Endothelial cell of umbilical vein (primary cell): ENCODE results near the gene NGRN. TPM values are rescaled to one million over a fixed set of nuclear protein-coding genes. Genes with fewer than 3 reads are reported as not detected.
"Not testable (repeated sequence)": the region's sequence is repeated elsewhere in the genome, so short reads cannot be mapped to it uniquely, and the experiment has no call there.

Source experiments
- BruUV-seq: library from RNA; stranded (reverse); fragments of 400-500 nt; replicated peaks from 2 replicates; lab custom pipeline; 2021; lab: Mats Ljungman, UMichigan
- CTCF ChIA-PET: fragments of 300-600, 350-600 bp; sonication (Branson Sonifier 250); formaldehyde crosslinking; loops from one replicate; lab custom pipeline; 2021; ENCODE audit warnings: antibody characterized with exemption, inconsistent platforms; lab: Charles Lee
- POLR2A ChIA-PET: fragments of 300-600, 350-600 bp; sonication (Branson Sonifier 250); formaldehyde crosslinking; loops from one replicate; lab custom pipeline; 2021; ENCODE audit warnings: antibody characterized with exemption, inconsistent platforms; lab: Charles Lee
- DNase-seq: peaks from one replicate; pipeline ENCODE4 v3.0.0-alpha.2; 2011; ENCODE audit warnings: low read depth, low spot score
- FAIRE-seq: peaks from 2 replicates; lab custom pipeline; 2011; peaks lifted over from hg19 to GRCh38; lab: Jason Lieb, UNC
- H2AFZ ChIP-seq: 2 replicates; pipeline ENCODE4 v1.6.0; 2012; ENCODE audit warnings: low read depth, low read length, control low read depth, inconsistent platforms
- H3K27ac ChIP-seq: 2 replicates; pipeline ENCODE4 v1.5.1; 2011; ENCODE audit warnings: low read depth, mild to moderate bottlenecking, control low read depth, low read length, moderate library complexity; ENCODE audit not compliant: insufficient read depth
- H3K27me3 ChIP-seq, 2 experiments: 2 replicates each; pipeline versions ENCODE4 v1.6.0 to v1.6.1; 2011; ENCODE audit warnings: low read length in 2 of 2, mixed read lengths in 1 of 2; ENCODE audit not compliant: control insufficient read depth in 2 of 2, insufficient read depth in 2 of 2
- H3K36me3 ChIP-seq, 2 experiments: 2 replicates in 1 of 2; 3 replicates in 1 of 2; pipeline ENCODE4 v1.5.1; 2011; ENCODE audit warnings: low read length in 2 of 2, mild to moderate bottlenecking in 1 of 2, moderate library complexity in 1 of 2; ENCODE audit not compliant: control insufficient read depth in 2 of 2, insufficient read depth in 2 of 2; ENCODE audit errors: extremely low read depth in 1 of 2
- H3K4me1 ChIP-seq: 3 replicates; pipeline ENCODE4 v1.5.1; 2011; ENCODE audit warnings: mild to moderate bottlenecking, low read length; ENCODE audit not compliant: control insufficient read depth, insufficient read depth; ENCODE audit errors: extremely low read depth
- H3K4me2 ChIP-seq: 2 replicates; pipeline ENCODE4 v1.6.1; 2011; ENCODE audit warnings: low read length, control low read depth, mixed read lengths; ENCODE audit not compliant: insufficient read depth
- H3K4me3 ChIP-seq, 3 experiments: fragments of 200-600 bp in 1 of 3; sonication (generic), shearing (Covaris generic) in 1 of 3; replicated peaks in 1 of 3; 2 replicates each; pipeline ENCODE4 v1.5.1; 2011 to 2016; ENCODE audit warnings: control low read depth in 3 of 3, low read length in 3 of 3, mild to moderate bottlenecking in 2 of 3, inconsistent platforms in 1 of 3, low read depth in 1 of 3, moderate library complexity in 1 of 3; ENCODE audit not compliant: insufficient read depth in 1 of 3
- H3K79me2 ChIP-seq: 2 replicates; pipeline ENCODE4 v1.6.0; 2012; ENCODE audit warnings: low read length, inconsistent platforms; ENCODE audit not compliant: control insufficient read depth, insufficient read depth
- H3K9ac ChIP-seq: replicated peaks from 2 replicates; pipeline ENCODE3; 2011; ENCODE audit warnings: low read length, control low read depth; ENCODE audit not compliant: insufficient read depth; ENCODE audit errors: extremely low read depth
- H3K9me1 ChIP-seq: replicated peaks from 3 replicates; pipeline ENCODE4 v1.6.0; 2011; ENCODE audit warnings: mild to moderate bottlenecking, low read length; ENCODE audit not compliant: control insufficient read depth, insufficient read depth; ENCODE audit errors: extremely low read depth
- H3K9me3 ChIP-seq: replicated peaks from 2 replicates; pipeline ENCODE4 v1.5.1; 2012; ENCODE audit warnings: low read length, inconsistent platforms; ENCODE audit not compliant: control insufficient read depth, insufficient read depth
- H4K20me1 ChIP-seq: replicated peaks from 2 replicates; pipeline ENCODE3; 2011; ENCODE audit warnings: mild to moderate bottlenecking, low read length; ENCODE audit not compliant: control insufficient read depth, insufficient read depth; ENCODE audit errors: extremely low read depth
- dilution Hi-C: fragments of 300-500 bp; cut with MboI; formaldehyde crosslinking; loops from one replicate; pipeline ENCODE4 v1.15.0; 2019; ENCODE audit warnings: low sequenced_read_pairs; ENCODE audit not compliant: extremely low pct_ligation_motif_present
- intact Hi-C: fragments of 100-400 bp; cut with micrococcal nuclease; formaldehyde crosslinking; loops from one replicate; pipeline ENCODE4 v1.10.0; 2022
- polyA plus RNA-seq, 4 experiments: library from polyadenylated mRNA; depleted of rRNA in 3 of 4; stranded (reverse) in 3 of 4; unstranded in 1 of 4; fragments of >200 nt; gene quantifications; 2 replicates each; pipeline versions ENCODE4 v1.2.1 to v1.2.3, GENCODE V29; 2011 to 2012; ENCODE audit warnings: missing spikeins in 1 of 4
- total RNA-seq: library from RNA; stranded (reverse); gene quantifications from 2 replicates; pipeline ENCODE4 v1.2.3, GENCODE V29; 2021

NGRN gene
- total and polyA plus RNA-seq, 2 donors (not counting 3 experiments of a cell fraction or from before 2014, with no cell fraction given) = 28.9 to 56.5 TPM

- H3K4me3 ChIP-seq, H3K9ac ChIP-seq, dilution Hi-C loops, FAIRE-seq, DNase-seq, intact Hi-C loops, H3K4me2 ChIP-seq, H2AFZ ChIP-seq, H3K79me2 ChIP-seq, H4K20me1 ChIP-seq, H3K27ac ChIP-seq, BruUV-seq, H3K9me3 ChIP-seq, POLR2A ChIA-PET, H3K4me1 ChIP-seq, H3K9me1 ChIP-seq, H3K27me3 ChIP-seq, H3K36me3 ChIP-seq: not testable (repeated sequence)
- CTCF ChIA-PET = interaction anchor here (0.6 to 1.2 kb wide), 4 partner anchors 48 to 200 kb away, joined by 3 to 4 read pairs (median 3); no protein-coding TSS in a partner anchor
These were observed 15.3 kb downstream of the NGRN start for GRCh38 chr15:90280743-90281142.

GRCh38 chr15:90281637-90282036, 16.2 kb downstream of the NGRN start:
- H3K27me3 ChIP-seq, H3K4me3 ChIP-seq, H3K27ac ChIP-seq, H3K9ac ChIP-seq, H3K79me2 ChIP-seq, FAIRE-seq, H3K4me2 ChIP-seq, H3K36me3 ChIP-seq, H3K9me1 ChIP-seq, dilution Hi-C loops, intact Hi-C loops, H2AFZ ChIP-seq, H3K9me3 ChIP-seq, H3K4me1 ChIP-seq, DNase-seq, BruUV-seq, H4K20me1 ChIP-seq: not testable (repeated sequence)
- ChIA-PET CTCF (interaction anchor here (1.1 to 1.9 kb wide), 4 partner anchors 10 to 62 kb away, joined by 3 to 7 read pairs (median 4); no protein-coding TSS in a partner anchor), POLR2A (interaction anchor here (0.6 kb wide), 1 partner anchor 139 kb away, joined by 3 read pairs; no protein-coding TSS in a partner anchor)
